ACC112 (cell line): ENCODE data around the gene AMN.
"Not testable (repeated sequence)": the region's sequence is repeated elsewhere in the genome, so short reads cannot be mapped to it uniquely, and the experiment has no call there.

Experiments used
- H2AFZ ChIP-seq: fragments of 200-600 bp; sonication (generic); one replicate; pipeline ENCODE4 v1.6.0; 2017; ENCODE audit warnings: antibody characterized with exemption, low read length; ENCODE audit not compliant: unreplicated experiment
- H3K27ac ChIP-seq: fragments of 200-600 bp; sonication (generic); 2 replicates; pipeline ENCODE4 v1.5.1; 2014; ENCODE audit warnings: low read depth, mild to moderate bottlenecking, antibody characterized with exemption, low read length, moderate library complexity
- H3K27me3 ChIP-seq: fragments of 200-600 bp; sonication (generic); 2 replicates; pipeline ENCODE4 v1.6.1; 2014; ENCODE audit warnings: mild to moderate bottlenecking, antibody characterized with exemption, low read length, moderate library complexity, mixed read lengths; ENCODE audit not compliant: insufficient read depth
- H3K36me3 ChIP-seq: fragments of 200-600 bp; sonication (generic); 2 replicates; pipeline ENCODE4 v1.6.1; 2016; ENCODE audit warnings: mild to moderate bottlenecking, antibody characterized with exemption, low read length, moderate library complexity, mixed read lengths; ENCODE audit not compliant: insufficient read depth
- H3K4me1 ChIP-seq: fragments of 200-600 bp; sonication (generic); one replicate; pipeline ENCODE4 v1.6.1; 2016; ENCODE audit warnings: low read length, mixed read lengths; ENCODE audit not compliant: insufficient read depth, unreplicated experiment, control insufficient read depth
- H3K4me3 ChIP-seq: fragments of 200-600 bp; sonication (generic); 2 replicates; pipeline ENCODE4 v1.5.1; 2014; ENCODE audit warnings: mild to moderate bottlenecking, low read depth, low read length
- H3K79me2 ChIP-seq: fragments of 200-600 bp; sonication (generic); one replicate; pipeline ENCODE4 v1.6.0; 2016; ENCODE audit warnings: low read length; ENCODE audit not compliant: control insufficient read depth, unreplicated experiment, insufficient read depth

The AMN gene

GRCh38 chr14:102922490-102923200 is at the start of gene AMN:
TSS of gene AMN (plus strand) at chr14:102922663. CDS start at chr14:102922689, 26 bp downstream.
- Histone ChIP-seq H3K4me1 (no peaks in the 10 kb centered on the region), H3K27me3 (peaks cover 50% of the 10 kb centered on the region), H3K4me3 (no peak within 1 kb of the TSS), H2AFZ (no peak within 1 kb of the TSS), H3K27ac (no peak within 1 kb of the TSS), H3K36me3 (no peaks in the 10 kb centered on the region), H3K79me2 (no peaks in the 10 kb centered on the region)

GRCh38 chr14:102873131-102873530 is 49.3 kb upstream of the AMN start:
- Histone ChIP-seq H3K4me3 (no peak overlapping the region), H3K79me2 (peaks cover 3% of the 10 kb centered on the region)

GRCh38 chr14:102873546-102874061 is 48.9 kb upstream of the AMN start:
- H3K4me3 ChIP-seq: no peak overlapping the region
- peaks cover 3% of the 10 kb centered on the region for H3K79me2 ChIP-seq
- H3K27me3 ChIP-seq: no peaks in the 10 kb centered on the region
- H3K36me3 ChIP-seq: peaks cover 14% of the 10 kb centered on the region
- H3K4me1 ChIP-seq: no peaks in the 10 kb centered on the region
- H3K27ac ChIP-seq: no peak overlapping the region
- no peak overlapping the region for H2AFZ ChIP-seq

More at GRCh38 chr14:102873131-102873530, 49.3 kb upstream of the AMN start:
- Histone ChIP-seq H3K36me3 (peaks cover 14% of the 10 kb centered on the region), H3K27ac (no peak overlapping the region), H3K27me3 (no peaks in the 10 kb centered on the region), H3K4me1 (no peaks in the 10 kb centered on the region), H2AFZ (no peak overlapping the region)

- no peaks in the 10 kb centered on the region for H3K27me3 ChIP-seq
- no peaks in the 10 kb centered on the region for H3K4me1 ChIP-seq
- no peak overlapping the region for H3K4me3 ChIP-seq
- H3K27ac ChIP-seq: no peak overlapping the region
- H2AFZ ChIP-seq: no peak overlapping the region
- H3K36me3 ChIP-seq: peaks cover 17% of the 10 kb centered on the region
- peaks cover 3% of the 10 kb centered on the region for H3K79me2 ChIP-seq
Measured at GRCh38 chr14:102875652-102876051, 46.8 kb upstream of the AMN start.

- H3K4me1 ChIP-seq, H3K79me2 ChIP-seq, H3K27ac ChIP-seq, H3K27me3 ChIP-seq, H3K4me3 ChIP-seq, H2AFZ ChIP-seq: not testable (repeated sequence)
- peaks cover 14% of the 10 kb centered on the region for H3K36me3 ChIP-seq
Measured at GRCh38 chr14:102877511-102877910, 45.0 kb upstream of the AMN start.

- no peak overlapping the region for H3K27ac ChIP-seq
- no peaks in the 10 kb centered on the region for H3K27me3 ChIP-seq
- no peak overlapping the region for H3K4me3 ChIP-seq
- H3K79me2 ChIP-seq: peaks cover 3% of the 10 kb centered on the region
- no peaks in the 10 kb centered on the region for H3K4me1 ChIP-seq
- no peak overlapping the region for H2AFZ ChIP-seq
- peaks cover 14% of the 10 kb centered on the region for H3K36me3 ChIP-seq
Measured at GRCh38 chr14:102878174-102878969, 44.1 kb upstream of the AMN start.

- H3K4me3 ChIP-seq: no peak overlapping the region
- H3K36me3 ChIP-seq: peaks cover 14% of the 10 kb centered on the region
- no peaks in the 10 kb centered on the region for H3K27me3 ChIP-seq
- H2AFZ ChIP-seq: no peak overlapping the region
- H3K79me2 ChIP-seq: peaks cover under 1% of the 10 kb centered on the region
- H3K4me1 ChIP-seq: no peaks in the 10 kb centered on the region
- H3K27ac ChIP-seq: no peak overlapping the region
Measured at GRCh38 chr14:102878970-102879460, 43.4 kb upstream of the AMN start.

- Histone ChIP-seq H2AFZ (no peak overlapping the region), H3K79me2 (no peaks in the 10 kb centered on the region), H3K36me3 (peaks cover 7% of the 10 kb centered on the region; the same call in 1 of the 2 replicates), H3K27ac (no peak overlapping the region), H3K4me1 (no peaks in the 10 kb centered on the region), H3K4me3 (no peak overlapping the region), H3K27me3 (no peaks in the 10 kb centered on the region)
Measured at GRCh38 chr14:102882226-102882906, 40.1 kb upstream of the AMN start.

- no peaks in the 10 kb centered on the region for H3K27me3 ChIP-seq
- H3K27ac ChIP-seq: no peak overlapping the region
- H2AFZ ChIP-seq: no peak overlapping the region
- no peaks in the 10 kb centered on the region for H3K4me1 ChIP-seq
- no peaks in the 10 kb centered on the region for H3K79me2 ChIP-seq
- H3K36me3 ChIP-seq: peaks cover 7% of the 10 kb centered on the region; the same call in 1 of the 2 replicates
- H3K4me3 ChIP-seq: no peak overlapping the region
Measured at GRCh38 chr14:102883089-102883541, 39.3 kb upstream of the AMN start.

- Histone ChIP-seq H3K4me1 (no peaks in the 10 kb centered on the region), H3K36me3 (peaks cover 7% of the 10 kb centered on the region; the same call in 1 of the 2 replicates), H2AFZ (no peak overlapping the region), H3K79me2 (no peaks in the 10 kb centered on the region), H3K4me3 (no peak overlapping the region), H3K27ac (no peak overlapping the region), H3K27me3 (no peaks in the 10 kb centered on the region)
Measured at GRCh38 chr14:102883554-102883953, 38.9 kb upstream of the AMN start.
